ENCODE measurements around the gene QRICH2.

The QRICH2 gene

DNA sequence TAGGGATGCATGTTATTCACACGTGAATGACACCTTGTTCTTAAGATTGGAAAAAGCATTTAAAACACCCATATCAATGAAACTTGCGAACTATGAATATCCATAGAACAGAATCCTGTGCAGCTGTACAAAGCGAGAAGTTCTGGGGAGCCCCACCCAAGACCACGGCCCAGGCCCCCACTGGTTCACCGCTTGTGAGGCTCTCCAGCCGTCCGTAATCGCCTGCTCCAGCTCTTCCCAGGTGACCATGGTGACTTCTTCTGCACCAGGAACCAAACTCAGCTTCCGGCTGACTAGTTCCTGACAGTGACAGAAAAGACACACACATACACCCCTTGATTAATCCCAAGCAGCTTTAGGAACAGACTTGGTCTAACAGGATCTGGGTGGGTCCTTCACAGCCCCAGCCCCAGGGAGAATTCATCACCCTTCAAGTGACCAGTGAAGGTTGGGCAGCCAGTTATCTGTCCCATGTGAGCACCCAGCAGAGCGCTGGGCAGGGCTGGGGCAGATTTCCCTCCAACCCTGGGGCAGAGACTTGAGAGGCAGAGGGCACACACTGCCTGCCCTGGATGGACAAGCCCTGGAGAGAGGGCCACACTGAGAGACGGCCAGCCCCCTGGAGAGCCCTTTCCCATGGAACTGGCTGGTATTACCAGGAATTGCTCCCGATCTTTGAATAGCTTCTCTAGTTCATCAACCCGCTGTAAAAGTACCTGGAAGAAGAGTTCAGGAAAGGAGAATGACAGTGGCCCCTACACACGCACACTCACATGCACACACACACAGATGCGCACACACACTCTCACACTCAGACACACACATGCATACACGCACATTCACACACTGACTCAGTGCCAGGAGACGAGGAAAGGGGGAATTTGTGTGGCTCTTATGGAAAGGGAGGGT, 3.6 kb downstream of the QRICH2 start:
- peaks cover 9% of the 10 kb centered on the region for H3K36me3 Mint-ChIP-seq (ENCODE audit: low read depth)
- H3K27me3 Mint-ChIP-seq (ENCODE audit: low read depth, poor library complexity) = peaks cover 4% of the 10 kb centered on the region
- no peaks in the 10 kb centered on the region for H3K9me3 Mint-ChIP-seq
- H3K4me1 Mint-ChIP-seq = peaks cover 8% of the 10 kb centered on the region
- H3K27ac Mint-ChIP-seq = peak overlapping the region; percentile 67
- TF ChIP-seq CTCF (IDR thresholded peaks at IDR 0.05) = no peak
- no peak overlapping the region for H3K4me3 Mint-ChIP-seq
- DNase-seq = no peak

- no peak for DNase-seq
- H3K36me3 Mint-ChIP-seq (ENCODE audit: low read depth) = peaks cover 14% of the 10 kb centered on the region
- H3K9me3 Mint-ChIP-seq = no peaks in the 10 kb centered on the region
- no peak overlapping the region for H3K4me3 Mint-ChIP-seq
- TF ChIP-seq CTCF (IDR thresholded peaks at IDR 0.05) = no peak
- H3K27ac Mint-ChIP-seq = no peak overlapping the region
- no peaks in the 10 kb centered on the region for H3K27me3 Mint-ChIP-seq (ENCODE audit: low read depth, poor library complexity)
- peaks cover 17% of the 10 kb centered on the region for H3K4me1 Mint-ChIP-seq
Observed at GRCh38 chr17:76297436-76297835, 10.6 kb downstream of the QRICH2 start.

GRCh38 chr17:76296889-76297288, 11.2 kb downstream of the QRICH2 start:
- TF ChIP-seq CTCF (IDR thresholded peaks at IDR 0.05) = no peak
- DNase-seq = no peak
- no peaks in the 10 kb centered on the region for H3K27me3 Mint-ChIP-seq (ENCODE audit: low read depth, poor library complexity)
- H3K4me3 Mint-ChIP-seq = no peak overlapping the region
- peaks cover 18% of the 10 kb centered on the region for H3K36me3 Mint-ChIP-seq (ENCODE audit: low read depth)
- peaks cover 17% of the 10 kb centered on the region for H3K4me1 Mint-ChIP-seq
- H3K27ac Mint-ChIP-seq = no peak overlapping the region
- no peaks in the 10 kb centered on the region for H3K9me3 Mint-ChIP-seq

DNA sequence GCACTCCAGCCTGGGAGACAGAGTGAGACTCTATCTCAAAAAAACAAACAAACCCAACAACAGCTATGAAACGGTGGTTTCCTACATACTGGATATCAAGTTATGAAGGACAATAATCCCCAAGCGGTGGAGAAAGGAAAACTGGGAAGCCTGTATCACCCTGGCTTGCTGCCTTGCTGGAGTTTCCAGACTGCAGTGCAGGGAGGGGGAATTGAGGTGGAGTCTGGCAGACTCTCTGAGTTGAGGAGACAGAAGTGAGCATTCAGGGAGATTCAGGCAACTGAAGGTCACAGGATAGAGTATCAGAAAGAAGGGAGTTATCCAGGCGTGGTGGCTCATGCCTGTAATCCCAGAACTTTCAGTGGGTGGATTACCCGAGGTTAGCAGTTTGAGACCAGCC, 11.9 kb downstream of the QRICH2 start:
- Mint-ChIP-seq H3K4me3 (no peak overlapping the region), H3K27me3 (ENCODE audit: low read depth, poor library complexity) (no peaks in the 10 kb centered on the region), H3K4me1 (peaks cover 17% of the 10 kb centered on the region), H3K27ac (no peak overlapping the region), H3K9me3 (no peaks in the 10 kb centered on the region), H3K36me3 (ENCODE audit: low read depth) (peaks cover 23% of the 10 kb centered on the region)
- TF ChIP-seq CTCF (IDR thresholded peaks at IDR 0.05) = no peak
- no peak for DNase-seq

- Mint-ChIP-seq H3K27me3 (ENCODE audit: low read depth, poor library complexity) (no peaks in the 10 kb centered on the region), H3K4me3 (no peak overlapping the region), H3K36me3 (ENCODE audit: low read depth) (peaks cover 31% of the 10 kb centered on the region), H3K9me3 (no peaks in the 10 kb centered on the region), H3K27ac (no peak overlapping the region), H3K4me1 (peaks cover 11% of the 10 kb centered on the region)
- no peak for DNase-seq
- TF ChIP-seq CTCF (IDR thresholded peaks at IDR 0.05) = no peak
Observed at GRCh38 chr17:76293106-76293505, 15.0 kb downstream of the QRICH2 start.

GRCh38 chr17:76292567-76292966, 15.5 kb downstream of the QRICH2 start:
- Mint-ChIP-seq H3K9me3 (no peaks in the 10 kb centered on the region), H3K36me3 (ENCODE audit: low read depth) (peaks cover 31% of the 10 kb centered on the region), H3K4me1 (peaks cover 11% of the 10 kb centered on the region), H3K27ac (no peak overlapping the region), H3K4me3 (no peak overlapping the region), H3K27me3 (ENCODE audit: low read depth, poor library complexity) (no peaks in the 10 kb centered on the region)
- TF ChIP-seq CTCF (IDR thresholded peaks at IDR 0.05) = no peak
- no peak for DNase-seq
